HepG2 (cell line): ENCODE results near the gene BSX. TPM values are rescaled to one million over a fixed set of nuclear protein-coding genes. Genes with fewer than 3 reads are reported as not detected.

ENCODE experiments used
- ATAC-seq: fragments of 200-7000 bp; cut with Tn5 transposase; 3 replicates; pipeline ENCODE4 v1.9.1; 2020; ENCODE audit warnings: mild to moderate bottlenecking, moderate library complexity
- BruUV-seq: library from RNA; stranded (reverse); fragments of 400-500 nt; replicated peaks from 2 replicates; lab custom pipeline; 2021; lab: Mats Ljungman, UMichigan
- CTCF ChIA-PET: fragments of 300-600 bp; formaldehyde crosslinking; extraction: SDS; loops from one replicate; lab custom pipeline; 2021; ENCODE audit warnings: low total read pairs, inconsistent platforms, low intra/inter-chr PET ratio; lab: Yijun Ruan, JAX
- POLR2A ChIA-PET: fragments of 350-600 bp; sonication (Branson Sonifier 250); formaldehyde crosslinking; loops from one replicate; lab custom pipeline; 2020; ENCODE audit warnings: antibody characterized with exemption, inconsistent platforms; lab: Yijun Ruan, JAX
- DNase-seq: peaks from one replicate; pipeline ENCODE4 v3.0.0-alpha.2; 2015; ENCODE audit warnings: low spot score
- FAIRE-seq: peaks from 3 replicates; lab custom pipeline; 2011; peaks lifted over from hg19 to GRCh38; lab: Jason Lieb, UNC
- H2AFZ ChIP-seq: one replicate; pipeline ENCODE4 v1.6.1; 2011; ENCODE audit warnings: low read length, inconsistent platforms
- H3K27ac ChIP-seq: fragments of 300-600 bp; 3 replicates; pipeline ENCODE4 v1.8.0; 2011; ENCODE audit warnings: mixed run types, mild to moderate bottlenecking, mixed read lengths, low read length, inconsistent platforms; ENCODE audit not compliant: insufficient read depth; ENCODE audit errors: extremely low read length
- H3K27me3 ChIP-seq, 2 experiments: fragments of 200-600 bp in 1 of 2; 2 replicates in 1 of 2; 3 replicates in 1 of 2; pipeline versions ENCODE4 v1.6.0 to v1.8.0; 2011; ENCODE audit warnings: low read length in 2 of 2, mild to moderate bottlenecking in 2 of 2, moderate library complexity in 2 of 2, inconsistent platforms in 1 of 2; ENCODE audit not compliant: insufficient read depth in 2 of 2, control insufficient read depth in 1 of 2
- H3K36me3 ChIP-seq, 2 experiments: fragments of 200-600 bp in 1 of 2; replicated peaks in 1 of 2; 2 replicates in 1 of 2; 3 replicates in 1 of 2; pipeline versions ENCODE4 v1.5.1 to v1.8.0; 2011; ENCODE audit warnings: low read length in 2 of 2, inconsistent platforms in 1 of 2; ENCODE audit not compliant: insufficient read depth in 2 of 2, control insufficient read depth in 1 of 2
- H3K4me1 ChIP-seq: 2 replicates; pipeline ENCODE4 v1.5.1; 2012; ENCODE audit warnings: low read length, inconsistent platforms; ENCODE audit not compliant: insufficient read depth
- H3K4me2 ChIP-seq: 2 replicates; pipeline ENCODE4 v1.6.0; 2011; ENCODE audit warnings: low read depth, low read length, inconsistent platforms
- H3K4me3 ChIP-seq, 3 experiments: fragments of 200-600 bp in 1 of 3; sonication (generic), shearing (Covaris generic) in 1 of 3; replicated peaks in 1 of 3; 2 replicates each; pipeline ENCODE4 v1.5.1; 2011 to 2016; ENCODE audit warnings: low read length in 3 of 3, inconsistent platforms in 2 of 3, low read depth in 2 of 3, mild to moderate bottlenecking in 2 of 3, control low read depth in 1 of 3, mixed read lengths in 1 of 3; ENCODE audit not compliant: insufficient read depth in 1 of 3
- H3K79me2 ChIP-seq: one replicate; pipeline ENCODE4 v1.6.1; 2011; ENCODE audit warnings: low read length, inconsistent platforms; ENCODE audit not compliant: insufficient read depth
- H3K9ac ChIP-seq: 2 replicates; pipeline ENCODE4 v1.6.0; 2011; ENCODE audit warnings: mild to moderate bottlenecking, low read depth, low read length, inconsistent platforms; ENCODE audit not compliant: insufficient read depth
- H3K9me3 ChIP-seq: 2 replicates; pipeline ENCODE4 v1.5.1; 2012; ENCODE audit warnings: mild to moderate bottlenecking, low read length
- H4K20me1 ChIP-seq: 2 replicates; pipeline ENCODE4 v1.6.0; 2011; ENCODE audit warnings: inconsistent platforms, mild to moderate bottlenecking, low read length, moderate library complexity; ENCODE audit not compliant: insufficient read depth
- ETV5 ChIP-seq: IDR thresholded peaks from 2 replicates; pipeline ENCODE4 v1.6.1; 2018; ENCODE audit warnings: missing biosample characterization, missing genetic modification reagents, inconsistent platforms, borderline replicate concordance
- FOXK2 ChIP-seq: fragments of 450-650 bp; IDR thresholded peaks from 2 replicates; pipeline ENCODE4 v1.6.1; 2016
- RBFOX2 ChIP-seq: fragments of 200-400 bp; formaldehyde crosslinking; IDR thresholded peaks from 2 replicates; pipeline ENCODE4 v1.6.1; 2017; ENCODE audit warnings: low read depth, mild to moderate bottlenecking, low read length
- SP2 ChIP-seq: sonication (generic); formaldehyde crosslinking; IDR thresholded peaks from 2 replicates; pipeline ENCODE4 v1.5.1; 2020; ENCODE audit warnings: mild to moderate bottlenecking, missing genetic modification reagents
- ZNF230 ChIP-seq: sonication (generic); formaldehyde crosslinking; IDR thresholded peaks from 2 replicates; pipeline ENCODE4 v1.4.0; 2020; ENCODE audit warnings: mild to moderate bottlenecking, missing genetic modification reagents
- ZNF607 ChIP-seq: sonication (generic); formaldehyde crosslinking; IDR thresholded peaks from 2 replicates; pipeline ENCODE4 v1.5.1; 2020; ENCODE audit warnings: missing genetic modification reagents, mild to moderate bottlenecking, borderline replicate concordance
- ZNF784 ChIP-seq: sonication (generic); formaldehyde crosslinking; IDR thresholded peaks from 2 replicates; pipeline ENCODE4 v1.5.1; 2020; ENCODE audit warnings: missing genetic modification reagents, mild to moderate bottlenecking, borderline replicate concordance
- ZNF800 ChIP-seq: sonication (generic); formaldehyde crosslinking; IDR thresholded peaks from 2 replicates; pipeline ENCODE4 v1.4.0; 2020; ENCODE audit warnings: missing genetic modification reagents
- ZNF850 ChIP-seq: sonication (generic); formaldehyde crosslinking; conservative IDR thresholded peaks from 2 replicates; pipeline ENCODE4 v1.9.0; 2021; ENCODE audit warnings: mild to moderate bottlenecking, missing genetic modification reagents
- WGBS: methylation state at CpG from one replicate; pipeline ENCODE4 v1.1.6; 2017; ENCODE audit warnings: low lambda C conversion rate; 5-methylcytosine and 5-hydroxymethylcytosine counted together
- in situ Hi-C: cut with HindIII; loops from 2 replicates; pipeline ENCODE4 v1.10.0; 2017; ENCODE audit warnings: low pct_unique_long_range_greater_than_20kb; ENCODE audit not compliant: extremely low pct_ligation_motif_present
- intact Hi-C: fragments of 100-400 bp; cut with micrococcal nuclease; formaldehyde crosslinking; loops from one replicate; pipeline ENCODE4 v1.10.0; 2022; ENCODE audit not compliant: unreplicated experiment
- polyA plus RNA-seq, 8 experiments: library from polyadenylated mRNA; depleted of rRNA in 3 of 8; stranded (reverse) in 7 of 8; unstranded in 1 of 8; fragments of >200 nt; fragmentation: Illumina TruSeq in 4 of 8; extraction: Trizol in 4 of 8; gene quantifications; 2 replicates each; pipeline versions ENCODE4 v1.2.1 to v1.2.3, GENCODE V29; 2011 to 2016; ENCODE audit warnings: low read depth in 4 of 8, missing spikeins in 1 of 8, mixed read lengths in 1 of 8; ENCODE audit not compliant: insufficient read depth in 1 of 8
- total RNA-seq, 5 experiments: library from RNA; depleted of rRNA; stranded (reverse); fragments of >200 nt; fragmentation: Illumina TruSeq; extraction: Trizol; gene quantifications; 2 replicates each; pipeline ENCODE4 v1.2.3, GENCODE V29; 2016; ENCODE audit warnings: low read depth in 1 of 5
- TF ChIP-seq, protein P1 (sequence below): sonication (generic); formaldehyde crosslinking; IDR thresholded peaks from 2 replicates; pipeline ENCODE4 v1.5.0; 2020; ENCODE audit warnings: mild to moderate bottlenecking, missing genetic modification reagents
- TF ChIP-seq, protein P2 (sequence below): sonication (generic); formaldehyde crosslinking; IDR thresholded peaks from 2 replicates; pipeline ENCODE4 v1.4.0; 2020; ENCODE audit warnings: missing genetic modification reagents, mild to moderate bottlenecking, borderline replicate concordance

The BSX gene
- total and polyA plus RNA-seq, 2 of the 13 experiments (the other 11 are each of a cell fraction or from before 2014, with no cell fraction given): not detected

DNA sequence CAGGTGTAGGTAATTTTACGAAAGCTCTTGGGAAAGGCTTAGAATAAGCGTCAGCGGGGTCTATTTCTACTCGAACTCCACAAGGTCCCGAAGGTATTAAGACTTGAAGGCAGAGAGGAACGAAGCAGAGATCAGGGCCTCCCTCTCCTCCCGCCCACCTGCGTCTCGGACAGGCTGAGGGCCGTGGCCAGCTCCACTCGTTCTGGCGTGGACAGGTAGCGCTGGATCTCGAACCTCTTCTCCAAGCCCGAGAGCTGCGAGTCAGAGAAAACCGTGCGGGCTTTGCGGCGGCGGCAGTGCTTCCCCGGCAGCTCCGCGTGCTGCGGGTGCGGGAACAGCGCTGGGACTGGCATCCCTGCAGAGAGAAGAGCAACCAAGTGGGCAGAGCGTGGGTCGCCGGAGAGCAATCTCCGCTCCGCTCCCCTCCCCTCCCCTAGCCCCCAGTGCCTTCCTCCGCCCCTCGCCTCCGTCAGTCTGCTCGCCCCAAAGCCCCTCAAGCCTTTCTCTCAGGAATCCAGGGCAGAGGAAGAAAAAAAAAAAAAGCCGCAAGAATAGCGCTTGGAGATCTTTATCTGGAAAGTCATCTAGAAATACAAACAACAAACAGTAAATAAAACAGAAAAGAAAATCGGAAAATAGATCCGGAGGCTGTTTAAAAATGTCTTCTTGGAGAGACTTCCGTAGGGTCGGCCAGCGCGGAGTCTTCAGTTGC is 2.4 kb downstream of the BSX start (continued):
- TF ChIP-seq, protein P1, sequence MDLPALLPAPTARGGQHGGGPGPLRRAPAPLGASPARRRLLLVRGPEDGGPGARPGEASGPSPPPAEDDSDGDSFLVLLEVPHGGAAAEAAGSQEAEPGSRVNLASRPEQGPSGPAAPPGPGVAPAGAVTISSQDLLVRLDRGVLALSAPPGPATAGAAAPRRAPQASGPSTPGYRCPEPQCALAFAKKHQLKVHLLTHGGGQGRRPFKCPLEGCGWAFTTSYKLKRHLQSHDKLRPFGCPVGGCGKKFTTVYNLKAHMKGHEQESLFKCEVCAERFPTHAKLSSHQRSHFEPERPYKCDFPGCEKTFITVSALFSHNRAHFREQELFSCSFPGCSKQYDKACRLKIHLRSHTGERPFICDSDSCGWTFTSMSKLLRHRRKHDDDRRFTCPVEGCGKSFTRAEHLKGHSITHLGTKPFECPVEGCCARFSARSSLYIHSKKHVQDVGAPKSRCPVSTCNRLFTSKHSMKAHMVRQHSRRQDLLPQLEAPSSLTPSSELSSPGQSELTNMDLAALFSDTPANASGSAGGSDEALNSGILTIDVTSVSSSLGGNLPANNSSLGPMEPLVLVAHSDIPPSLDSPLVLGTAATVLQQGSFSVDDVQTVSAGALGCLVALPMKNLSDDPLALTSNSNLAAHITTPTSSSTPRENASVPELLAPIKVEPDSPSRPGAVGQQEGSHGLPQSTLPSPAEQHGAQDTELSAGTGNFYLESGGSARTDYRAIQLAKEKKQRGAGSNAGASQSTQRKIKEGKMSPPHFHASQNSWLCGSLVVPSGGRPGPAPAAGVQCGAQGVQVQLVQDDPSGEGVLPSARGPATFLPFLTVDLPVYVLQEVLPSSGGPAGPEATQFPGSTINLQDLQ: no peak
- TF ChIP-seq FOXK2 (no peak), SP2 (CRISPR knock-in tag) (no peak)
- TF ChIP-seq, all 625 proteins: peak for 0

- POLR2A ChIA-PET: no interaction called here
- peaks cover 5 to 74% of the 10 kb centered on the region in 2 experiments for H3K27me3 ChIP-seq
- intact Hi-C loops: no loop called here
- no peak overlapping the region for H2AFZ ChIP-seq
- no peak for ATAC-seq
- WGBS: 26% methylated on average over 7 of the region's 7 CpGs
- 0 out of 2 replicates have a peak, but pooled peaks cover 4% of the 10 kb centered on the region for H4K20me1 ChIP-seq
- no peak for DNase-seq
- H3K4me3 ChIP-seq: no peak overlapping the region
- CTCF ChIA-PET: no interaction called here
- no peaks in the 10 kb centered on the region for H3K79me2 ChIP-seq
- no peak overlapping the region for H3K9ac ChIP-seq
- H3K9me3 ChIP-seq: no peaks in the 10 kb centered on the region
- BruUV-seq: no TSS peak
- H3K36me3 ChIP-seq: no peaks in the 10 kb centered on the region
- in situ Hi-C loops: no loop called here
- no peak for FAIRE-seq
- no peak overlapping the region for H3K27ac ChIP-seq
- no peak for TF ChIP-seq ETV5 (CRISPR knock-in tag)
- no peak for TF ChIP-seq ZNF784 (CRISPR knock-in tag)
- TF ChIP-seq ZNF800 (CRISPR knock-in tag): no peak
- TF ChIP-seq ZNF607 (CRISPR knock-in tag): no peak
- TF ChIP-seq, protein P2, sequence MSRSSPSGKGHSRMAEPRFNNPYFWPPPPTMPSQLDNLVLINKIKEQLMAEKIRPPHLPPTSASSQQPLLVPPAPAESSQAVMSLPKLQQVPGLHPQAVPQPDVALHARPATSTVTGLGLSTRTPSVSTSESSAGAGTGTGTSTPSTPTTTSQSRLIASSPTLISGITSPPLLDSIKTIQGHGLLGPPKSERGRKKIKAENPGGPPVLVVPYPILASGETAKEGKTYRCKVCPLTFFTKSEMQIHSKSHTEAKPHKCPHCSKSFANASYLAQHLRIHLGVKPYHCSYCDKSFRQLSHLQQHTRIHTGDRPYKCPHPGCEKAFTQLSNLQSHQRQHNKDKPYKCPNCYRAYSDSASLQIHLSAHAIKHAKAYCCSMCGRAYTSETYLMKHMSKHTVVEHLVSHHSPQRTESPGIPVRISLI (CRISPR knock-in tag): no peak
- TF ChIP-seq ZNF850 (CRISPR knock-in tag): no peak
- no peak for TF ChIP-seq RBFOX2
- no peak for TF ChIP-seq ZNF230 (CRISPR knock-in tag)
- no peak overlapping the region for H3K4me2 ChIP-seq
- no peaks in the 10 kb centered on the region for H3K4me1 ChIP-seq
Observed at GRCh38 chr11:122978299-122978620, 3.4 kb downstream of the BSX start.
